HEK293 (cell line): ENCODE results near the gene PFKL.
A peak's percentile ranks its signal among the peaks of the same experiment; 100 is the strongest.

Experiments
- CTCF ChIA-PET: fragments of 350-600 bp; formaldehyde crosslinking; extraction: SDS; loops from one replicate; lab custom pipeline; 2021; ENCODE audit warnings: antibody characterized with exemption; lab: Yijun Ruan, JAX
- POLR2A ChIA-PET: fragments of 300-600 bp; formaldehyde crosslinking; extraction: SDS; loops from one replicate; lab custom pipeline; 2020; ENCODE audit warnings: antibody characterized with exemption, inconsistent platforms; lab: Yijun Ruan, JAX
- H3K27ac ChIP-seq: fragments of 200-500 bp; sonication (Bioruptor generic); 2 replicates; pipeline ENCODE4 v1.5.1; 2014; ENCODE audit warnings: low read depth, low read length, control low read depth, inconsistent platforms; ENCODE audit errors: extremely low read depth
- H3K36me3 ChIP-seq, 2 experiments: fragments of 200-500 bp in 1 of 2; sonication (Bioruptor generic) in 1 of 2; 1 replicate in 1 of 2; 2 replicates in 1 of 2; pipeline ENCODE4 v1.5.1; 2014 to 2017; ENCODE audit warnings: inconsistent platforms in 2 of 2, low read length in 2 of 2; ENCODE audit not compliant: control insufficient read depth in 2 of 2, insufficient read depth in 1 of 2
- H3K4me1 ChIP-seq: fragments of 200-500 bp; sonication (Bioruptor generic); 2 replicates; pipeline ENCODE4 v1.5.1; 2014; ENCODE audit warnings: mild to moderate bottlenecking, low read length, inconsistent platforms; ENCODE audit not compliant: control insufficient read depth, insufficient read depth
- H3K4me3 ChIP-seq: 2 replicates; pipeline ENCODE4 v1.5.1; 2011; ENCODE audit warnings: low read depth, mild to moderate bottlenecking, control low read depth, low read length, moderate library complexity
- H3K9me3 ChIP-seq: fragments of 200-500 bp; sonication (Bioruptor generic); 2 replicates; pipeline ENCODE4 v1.5.1; 2014; ENCODE audit warnings: low read depth, low read length, inconsistent platforms; ENCODE audit not compliant: control insufficient read depth, insufficient read depth
- CTCF ChIP-seq: fragments of 450-650 bp; formaldehyde crosslinking; IDR thresholded peaks from 2 replicates; pipeline ENCODE4 v1.5.1; 2016; ENCODE audit warnings: missing biosample characterization, missing genetic modification characterization
- KLF9 ChIP-seq: fragments of 450-650 bp; formaldehyde crosslinking; IDR thresholded peaks from 2 replicates; pipeline ENCODE4 v1.5.1; 2016; ENCODE audit warnings: missing biosample characterization, missing genetic modification characterization, low read depth
- OVOL3 ChIP-seq: fragments of 450-650 bp; formaldehyde crosslinking; IDR thresholded peaks from 2 replicates; pipeline ENCODE4 v1.5.1; 2016; ENCODE audit warnings: missing biosample characterization, missing genetic modification characterization
- PATZ1 ChIP-seq: fragments of 450-650 bp; formaldehyde crosslinking; IDR thresholded peaks from 2 replicates; pipeline ENCODE4 v1.5.1; 2016; ENCODE audit warnings: missing biosample characterization, missing genetic modification characterization
- SCRT2 ChIP-seq: fragments of 450-650 bp; formaldehyde crosslinking; IDR thresholded peaks from 2 replicates; pipeline ENCODE4 v1.5.1; 2016; ENCODE audit warnings: missing biosample characterization, missing genetic modification characterization
- TCF7L2 ChIP-seq: IDR thresholded peaks from 2 replicates; pipeline ENCODE4 v1.6.1; 2011; ENCODE audit warnings: low read depth, mild to moderate bottlenecking, inconsistent platforms, low read length, moderate library complexity, borderline replicate concordance
- ZBTB1 ChIP-seq: fragments of 450-650 bp; formaldehyde crosslinking; IDR thresholded peaks from 2 replicates; pipeline ENCODE4 v1.5.1; 2016; ENCODE audit warnings: missing biosample characterization, missing genetic modification characterization
- ZBTB10 ChIP-seq: fragments of 450-650 bp; formaldehyde crosslinking; IDR thresholded peaks from 2 replicates; pipeline ENCODE4 v1.5.1; 2016; ENCODE audit warnings: missing biosample characterization, missing genetic modification characterization
- ZBTB20 ChIP-seq: fragments of 450-650 bp; formaldehyde crosslinking; IDR thresholded peaks from 2 replicates; pipeline ENCODE4 v1.5.1; 2016; ENCODE audit warnings: missing biosample characterization, missing genetic modification characterization
- ZBTB44 ChIP-seq: fragments of 450-650 bp; IDR thresholded peaks from 2 replicates; pipeline ENCODE4 v1.5.1; 2018; ENCODE audit warnings: missing biosample characterization, mild to moderate bottlenecking, missing genetic modification characterization
- ZBTB48 ChIP-seq: fragments of 450-650 bp; formaldehyde crosslinking; IDR thresholded peaks from 2 replicates; pipeline ENCODE4 v1.5.1; 2016; ENCODE audit warnings: missing biosample characterization, missing genetic modification characterization
- ZBTB7A ChIP-seq: fragments of 450-650 bp; formaldehyde crosslinking; IDR thresholded peaks from 2 replicates; pipeline ENCODE4 v1.5.1; 2016; ENCODE audit warnings: low read depth, missing biosample characterization, missing genetic modification characterization
- ZBTB8A ChIP-seq: fragments of 450-650 bp; formaldehyde crosslinking; IDR thresholded peaks from 2 replicates; pipeline ENCODE4 v1.5.1; 2016; ENCODE audit warnings: missing biosample characterization, missing genetic modification characterization
- ZFHX2 ChIP-seq: fragments of 450-650 bp; formaldehyde crosslinking; conservative IDR thresholded peaks from 2 replicates; pipeline ENCODE4 v1.5.1; 2016; ENCODE audit warnings: missing biosample characterization, missing genetic modification characterization
- ZIC2 ChIP-seq: fragments of 450-650 bp; formaldehyde crosslinking; IDR thresholded peaks from 2 replicates; pipeline ENCODE4 v1.5.1; 2016; ENCODE audit warnings: missing biosample characterization, missing genetic modification characterization
- ZNF138 ChIP-seq: fragments of 450-650 bp; formaldehyde crosslinking; IDR thresholded peaks from 2 replicates; pipeline ENCODE4 v1.5.1; 2016; ENCODE audit warnings: missing biosample characterization, missing genetic modification characterization, borderline replicate concordance
- ZNF16 ChIP-seq: fragments of 450-650 bp; formaldehyde crosslinking; IDR thresholded peaks from 2 replicates; pipeline ENCODE4 v1.5.1; 2016; ENCODE audit warnings: low read depth, missing biosample characterization, missing genetic modification characterization
- ZNF239 ChIP-seq: fragments of 450-650 bp; formaldehyde crosslinking; IDR thresholded peaks from 2 replicates; pipeline ENCODE4 v1.5.1; 2016; ENCODE audit warnings: missing biosample characterization, missing genetic modification characterization
- ZNF26 ChIP-seq: fragments of 450-650 bp; formaldehyde crosslinking; IDR thresholded peaks from 2 replicates; pipeline ENCODE4 v1.5.1; 2016; ENCODE audit warnings: missing biosample characterization, missing genetic modification characterization
- ZNF596 ChIP-seq: fragments of 450-650 bp; IDR thresholded peaks from 2 replicates; pipeline ENCODE4 v1.5.0; 2018; ENCODE audit warnings: missing biosample characterization, mild to moderate bottlenecking, missing genetic modification characterization, moderate library complexity
- ZNF600 ChIP-seq: fragments of 450-650 bp; formaldehyde crosslinking; IDR thresholded peaks from 2 replicates; pipeline ENCODE4 v1.5.1; 2016; ENCODE audit warnings: missing biosample characterization, missing genetic modification characterization
- ZNF664 ChIP-seq: fragments of 450-650 bp; formaldehyde crosslinking; IDR thresholded peaks from 2 replicates; pipeline ENCODE4 v1.5.1; 2016; ENCODE audit warnings: missing biosample characterization, missing genetic modification characterization
- ZNF707 ChIP-seq: fragments of 450-650 bp; formaldehyde crosslinking; IDR thresholded peaks from 2 replicates; pipeline ENCODE4 v1.5.1; 2016; ENCODE audit warnings: missing biosample characterization, missing genetic modification characterization
- ZSCAN30 ChIP-seq: fragments of 450-650 bp; IDR thresholded peaks from 2 replicates; pipeline ENCODE4 v1.5.1; 2018; ENCODE audit warnings: missing biosample characterization, mild to moderate bottlenecking, missing genetic modification characterization, moderate library complexity
- ZXDB ChIP-seq: fragments of 450-650 bp; formaldehyde crosslinking; IDR thresholded peaks from 2 replicates; pipeline ENCODE4 v1.5.1; 2016; ENCODE audit warnings: missing biosample characterization, missing genetic modification characterization
- TF ChIP-seq, protein P1 (sequence below): fragments of 450-650 bp; formaldehyde crosslinking; IDR thresholded peaks from 2 replicates; pipeline ENCODE4 v1.5.1; 2016; ENCODE audit warnings: missing biosample characterization, missing genetic modification characterization
- TF ChIP-seq, protein P2 (sequence below): fragments of 450-650 bp; formaldehyde crosslinking; IDR thresholded peaks from 2 replicates; pipeline ENCODE4 v1.5.1; 2016; ENCODE audit warnings: missing biosample characterization, missing genetic modification characterization

The PFKL gene

GRCh38 chr21:44301961-44302406, 2.1 kb downstream of the PFKL start:
- CTCF ChIA-PET: interaction anchor here (1.0 kb wide), 1 partner anchor 181 kb away, joined by 3 read pairs; no protein-coding TSS in a partner anchor
- no peak overlapping the region for H3K27ac ChIP-seq
- POLR2A ChIA-PET: no interaction called here
- peaks cover 0 to 6% of the 10 kb centered on the region in 2 experiments; a peak in 1 of 3 replicates for H3K36me3 ChIP-seq
- H3K9me3 ChIP-seq: no peaks in the 10 kb centered on the region
- H3K4me3 ChIP-seq: no peak overlapping the region
- peaks cover 8% of the 10 kb centered on the region; the same call in 1 of the 2 replicates for H3K4me1 ChIP-seq
- TF ChIP-seq ZIC2 (tag by site-specific recombination) (0 out of 2 replicates have a peak, but pooled peaks have one; percentile 5), KLF9 (tag by site-specific recombination) (no peak), ZBTB44 (tag by site-specific recombination) (0 out of 2 replicates have a peak, but pooled peaks have one; percentile 45), ZNF600 (peak; percentile 45), ZNF239 (tag by site-specific recombination) (no peak), CTCF (tag by site-specific recombination) (peak; percentile 42; the same call in 1 of the 2 replicates), ZBTB8A (tag by site-specific recombination) (no peak), ZNF596 (tag by site-specific recombination) (no peak), SCRT2 (tag by site-specific recombination) (peak; percentile 89), TCF7L2 (no peak), ZBTB10 (no peak), ZNF26 (tag by site-specific recombination) (no peak), ZBTB7A (no peak), ZSCAN30 (tag by site-specific recombination) (no peak), ZBTB1 (tag by site-specific recombination) (no peak), ZNF16 (tag by site-specific recombination) (no peak), ZNF707 (tag by site-specific recombination) (no peak), ZBTB48 (tag by site-specific recombination) (no peak), OVOL3 (tag by site-specific recombination) (no peak), ZNF664 (no peak), PATZ1 (tag by site-specific recombination) (peak; percentile 33; the same call in 1 of the 2 replicates), ZNF138 (tag by site-specific recombination) (no peak), ZBTB20 (tag by site-specific recombination) (no peak), ZXDB (tag by site-specific recombination) (no peak), ZFHX2 (tag by site-specific recombination) (no peak)
- TF ChIP-seq, protein P1, sequence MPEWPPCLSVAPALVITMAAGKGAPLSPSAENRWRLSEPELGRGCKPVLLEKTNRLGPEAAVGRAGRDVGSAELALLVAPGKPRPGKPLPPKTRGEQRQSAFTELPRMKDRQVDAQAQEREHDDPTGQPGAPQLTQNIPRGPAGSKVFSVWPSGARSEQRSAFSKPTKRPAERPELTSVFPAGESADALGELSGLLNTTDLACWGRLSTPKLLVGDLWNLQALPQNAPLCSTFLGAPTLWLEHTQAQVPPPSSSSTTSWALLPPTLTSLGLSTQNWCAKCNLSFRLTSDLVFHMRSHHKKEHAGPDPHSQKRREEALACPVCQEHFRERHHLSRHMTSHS (tag by site-specific recombination): no peak
- TF ChIP-seq, protein P2, sequence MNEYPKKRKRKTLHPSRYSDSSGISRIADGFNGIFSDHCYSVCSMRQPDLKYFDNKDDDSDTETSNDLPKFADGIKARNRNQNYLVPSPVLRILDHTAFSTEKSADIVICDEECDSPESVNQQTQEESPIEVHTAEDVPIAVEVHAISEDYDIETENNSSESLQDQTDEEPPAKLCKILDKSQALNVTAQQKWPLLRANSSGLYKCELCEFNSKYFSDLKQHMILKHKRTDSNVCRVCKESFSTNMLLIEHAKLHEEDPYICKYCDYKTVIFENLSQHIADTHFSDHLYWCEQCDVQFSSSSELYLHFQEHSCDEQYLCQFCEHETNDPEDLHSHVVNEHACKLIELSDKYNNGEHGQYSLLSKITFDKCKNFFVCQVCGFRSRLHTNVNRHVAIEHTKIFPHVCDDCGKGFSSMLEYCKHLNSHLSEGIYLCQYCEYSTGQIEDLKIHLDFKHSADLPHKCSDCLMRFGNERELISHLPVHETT (tag by site-specific recombination): no peak
